HepG2 (cell line): ENCODE measurements around the gene FOSL2. TPM values are rescaled to one million over a fixed set of nuclear protein-coding genes. Genes with fewer than 3 reads are reported as not detected.

Experiments
- AGO1 ChIP-seq: fragments of 200-400 bp; formaldehyde crosslinking; IDR thresholded peaks from 2 replicates; pipeline ENCODE4 v1.6.1; 2017; ENCODE audit warnings: mild to moderate bottlenecking, low read depth, low read length, moderate library complexity; ENCODE audit not compliant: poor library complexity, severe bottlenecking
- GPN1 ChIP-seq: sonication (generic); formaldehyde crosslinking; IDR thresholded peaks from 2 replicates; pipeline ENCODE4 v1.5.1; 2020; ENCODE audit warnings: missing genetic modification reagents, borderline replicate concordance
- HOXD1 ChIP-seq: sonication (generic); formaldehyde crosslinking; IDR thresholded peaks from 2 replicates; pipeline ENCODE4 v1.5.0; 2020; ENCODE audit warnings: missing genetic modification reagents
- IKZF1 ChIP-seq: fragments of 450-650 bp; IDR thresholded peaks from 2 replicates; pipeline ENCODE4 v1.7.1; 2016
- KLF15 ChIP-seq: sonication (generic); formaldehyde crosslinking; IDR thresholded peaks from 2 replicates; pipeline ENCODE4 v1.8.1; 2023; ENCODE audit warnings: borderline replicate concordance, mild to moderate bottlenecking, inconsistent platforms, missing genetic modification reagents, mixed read lengths
- MBNL3 ChIP-seq: fragments of 250-450 bp; sonication (Bioruptor Pico); conservative IDR thresholded peaks from 2 replicates; pipeline ENCODE4 v1.8.0; 2022; ENCODE audit warnings: mild to moderate bottlenecking, inconsistent platforms
- MTF1 ChIP-seq: sonication (generic); formaldehyde crosslinking; IDR thresholded peaks from 2 replicates; pipeline ENCODE4 v1.5.0; 2020; ENCODE audit warnings: missing genetic modification reagents
- NCOA1 ChIP-seq: sonication (generic); formaldehyde crosslinking; IDR thresholded peaks from 2 replicates; pipeline ENCODE4 v1.9.0; 2021; ENCODE audit warnings: missing genetic modification reagents
- PLRG1 ChIP-seq: fragments of 450-650 bp; conservative IDR thresholded peaks from 2 replicates; pipeline ENCODE4 v1.6.1; 2016
- SRY ChIP-seq: sonication (generic); formaldehyde crosslinking; IDR thresholded peaks from 2 replicates; pipeline ENCODE4 v1.8.0; 2022; ENCODE audit warnings: mild to moderate bottlenecking, missing genetic modification reagents
- TBX2 ChIP-seq: sonication (generic); formaldehyde crosslinking; IDR thresholded peaks from 2 replicates; pipeline ENCODE4 v1.5.0; 2020; ENCODE audit warnings: missing genetic modification reagents, mild to moderate bottlenecking, borderline replicate concordance
- ZKSCAN5 ChIP-seq: sonication (generic); formaldehyde crosslinking; IDR thresholded peaks from 2 replicates; pipeline ENCODE4 v1.5.1; 2020; ENCODE audit warnings: mild to moderate bottlenecking, missing genetic modification reagents
- ZNF24 ChIP-seq: fragments of 450-650 bp; IDR thresholded peaks from 2 replicates; pipeline ENCODE4 v1.6.1; 2017; ENCODE audit warnings: antibody characterized with exemption, mild to moderate bottlenecking
- ZNF282 ChIP-seq: fragments of 450-650 bp; IDR thresholded peaks from 2 replicates; pipeline ENCODE4 v1.6.1; 2018; ENCODE audit not compliant: partially characterized antibody
- ZNF30 ChIP-seq: sonication (generic); formaldehyde crosslinking; IDR thresholded peaks from 2 replicates; pipeline ENCODE4 v1.5.0; 2020; ENCODE audit warnings: mild to moderate bottlenecking, missing genetic modification reagents
- ZNF563 ChIP-seq: sonication (generic); formaldehyde crosslinking; IDR thresholded peaks from 2 replicates; pipeline ENCODE4 v1.8.0; 2022; ENCODE audit warnings: mild to moderate bottlenecking, moderate library complexity, missing genetic modification reagents
- ZNF790 ChIP-seq: sonication (generic); formaldehyde crosslinking; IDR thresholded peaks from 2 replicates; pipeline ENCODE4 v1.8.0; 2022; ENCODE audit warnings: missing genetic modification reagents, mild to moderate bottlenecking, borderline replicate concordance
- polyA plus RNA-seq, 8 experiments: library from polyadenylated mRNA; depleted of rRNA in 3 of 8; stranded (reverse) in 7 of 8; unstranded in 1 of 8; fragments of >200 nt; fragmentation: Illumina TruSeq in 4 of 8; extraction: Trizol in 4 of 8; gene quantifications; 2 replicates each; pipeline versions ENCODE4 v1.2.1 to v1.2.3, GENCODE V29; 2011 to 2016; ENCODE audit warnings: low read depth in 4 of 8, missing spikeins in 1 of 8, mixed read lengths in 1 of 8; ENCODE audit not compliant: insufficient read depth in 1 of 8
- total RNA-seq, 5 experiments: library from RNA; depleted of rRNA; stranded (reverse); fragments of >200 nt; fragmentation: Illumina TruSeq; extraction: Trizol; gene quantifications; 2 replicates each; pipeline ENCODE4 v1.2.3, GENCODE V29; 2016; ENCODE audit warnings: low read depth in 1 of 5
- TF ChIP-seq, protein P1 (sequence below): sonication (generic); formaldehyde crosslinking; IDR thresholded peaks from 2 replicates; pipeline ENCODE4 v1.4.0; 2020; ENCODE audit warnings: mild to moderate bottlenecking, missing genetic modification reagents
- TF ChIP-seq, protein P2 (sequence below): sonication (generic); formaldehyde crosslinking; IDR thresholded peaks from 2 replicates; pipeline ENCODE4 v1.5.1; 2020; ENCODE audit warnings: mild to moderate bottlenecking, missing genetic modification reagents, moderate library complexity
- TF ChIP-seq, protein P3 (sequence below): sonication (generic); formaldehyde crosslinking; IDR thresholded peaks from 2 replicates; pipeline ENCODE4 v1.4.0; 2020; ENCODE audit warnings: missing genetic modification reagents
- TF ChIP-seq, protein P4 (sequence below): sonication (generic); formaldehyde crosslinking; IDR thresholded peaks from 2 replicates; pipeline ENCODE4 v1.9.0; 2022; ENCODE audit warnings: missing genetic modification reagents, mild to moderate bottlenecking, borderline replicate concordance

The FOSL2 gene
- total and polyA plus RNA-seq, 2 of the 13 experiments (the other 11 are each of a cell fraction or from before 2014, with no cell fraction given), result 3.4 to 18.1 TPM

DNA sequence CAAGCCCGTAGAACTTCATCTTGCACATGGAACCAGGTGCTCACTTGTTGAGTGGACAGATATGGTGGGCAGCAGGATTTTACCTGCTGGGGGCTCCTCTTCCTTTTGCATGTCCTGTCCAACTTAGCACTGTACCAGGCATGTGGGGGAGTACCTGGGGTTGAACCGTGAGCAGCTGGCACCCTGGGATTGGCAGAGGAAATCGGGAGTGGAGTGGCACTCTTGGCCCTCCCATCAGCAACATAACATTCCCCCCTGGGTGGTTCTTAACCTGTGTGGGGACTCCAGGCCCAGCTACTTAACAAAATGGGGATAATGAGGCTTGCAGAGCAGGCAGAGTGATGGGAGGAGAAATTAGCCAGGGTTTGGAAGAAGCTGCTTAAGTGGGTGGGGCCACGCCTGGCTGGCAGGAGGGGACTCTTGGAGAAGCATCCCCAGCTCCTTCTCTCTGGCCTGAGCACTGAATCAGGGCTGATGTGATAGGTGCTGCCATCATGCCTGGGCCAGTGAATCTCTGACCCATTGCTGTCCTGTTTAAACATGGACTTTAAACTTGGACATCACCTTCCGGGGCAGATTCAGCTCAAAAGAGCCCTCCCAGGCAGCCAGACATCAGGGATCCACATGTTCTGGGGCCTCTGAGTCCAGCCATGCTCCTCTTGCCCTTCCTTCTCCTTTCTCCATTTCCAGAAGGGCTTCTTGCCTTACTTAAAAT, 15.5 kb downstream of the FOSL2 start (continued):
- TF ChIP-seq, protein P1, sequence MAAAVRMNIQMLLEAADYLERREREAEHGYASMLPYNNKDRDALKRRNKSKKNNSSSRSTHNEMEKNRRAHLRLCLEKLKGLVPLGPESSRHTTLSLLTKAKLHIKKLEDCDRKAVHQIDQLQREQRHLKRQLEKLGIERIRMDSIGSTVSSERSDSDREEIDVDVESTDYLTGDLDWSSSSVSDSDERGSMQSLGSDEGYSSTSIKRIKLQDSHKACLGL (CRISPR knock-in tag), result no peak
- TF ChIP-seq, protein P2, sequence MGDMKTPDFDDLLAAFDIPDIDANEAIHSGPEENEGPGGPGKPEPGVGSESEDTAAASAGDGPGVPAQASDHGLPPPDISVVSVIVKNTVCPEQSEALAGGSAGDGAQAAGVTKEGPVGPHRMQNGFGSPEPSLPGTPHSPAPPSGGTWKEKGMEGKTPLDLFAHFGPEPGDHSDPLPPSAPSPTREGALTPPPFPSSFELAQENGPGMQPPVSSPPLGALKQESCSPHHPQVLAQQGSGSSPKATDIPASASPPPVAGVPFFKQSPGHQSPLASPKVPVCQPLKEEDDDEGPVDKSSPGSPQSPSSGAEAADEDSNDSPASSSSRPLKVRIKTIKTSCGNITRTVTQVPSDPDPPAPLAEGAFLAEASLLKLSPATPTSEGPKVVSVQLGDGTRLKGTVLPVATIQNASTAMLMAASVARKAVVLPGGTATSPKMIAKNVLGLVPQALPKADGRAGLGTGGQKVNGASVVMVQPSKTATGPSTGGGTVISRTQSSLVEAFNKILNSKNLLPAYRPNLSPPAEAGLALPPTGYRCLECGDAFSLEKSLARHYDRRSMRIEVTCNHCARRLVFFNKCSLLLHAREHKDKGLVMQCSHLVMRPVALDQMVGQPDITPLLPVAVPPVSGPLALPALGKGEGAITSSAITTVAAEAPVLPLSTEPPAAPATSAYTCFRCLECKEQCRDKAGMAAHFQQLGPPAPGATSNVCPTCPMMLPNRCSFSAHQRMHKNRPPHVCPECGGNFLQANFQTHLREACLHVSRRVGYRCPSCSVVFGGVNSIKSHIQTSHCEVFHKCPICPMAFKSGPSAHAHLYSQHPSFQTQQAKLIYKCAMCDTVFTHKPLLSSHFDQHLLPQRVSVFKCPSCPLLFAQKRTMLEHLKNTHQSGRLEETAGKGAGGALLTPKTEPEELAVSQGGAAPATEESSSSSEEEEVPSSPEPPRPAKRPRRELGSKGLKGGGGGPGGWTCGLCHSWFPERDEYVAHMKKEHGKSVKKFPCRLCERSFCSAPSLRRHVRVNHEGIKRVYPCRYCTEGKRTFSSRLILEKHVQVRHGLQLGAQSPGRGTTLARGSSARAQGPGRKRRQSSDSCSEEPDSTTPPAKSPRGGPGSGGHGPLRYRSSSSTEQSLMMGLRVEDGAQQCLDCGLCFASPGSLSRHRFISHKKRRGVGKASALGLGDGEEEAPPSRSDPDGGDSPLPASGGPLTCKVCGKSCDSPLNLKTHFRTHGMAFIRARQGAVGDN (CRISPR knock-in tag), result peak; percentile 67
- TF ChIP-seq NCOA1 (CRISPR knock-in tag) (no peak), SRY (no peak), ZNF30 (CRISPR knock-in tag) (peak; percentile 34; the same call in 1 of the 2 replicates), MBNL3 (CRISPR knock-in tag) (no peak), TBX2 (CRISPR knock-in tag) (0 out of 2 replicates have a peak, but pooled peaks have one; percentile 42), HOXD1 (CRISPR knock-in tag) (no peak), AGO1 (no peak), MTF1 (no peak), ZKSCAN5 (no peak), ZNF282 (no peak), ZNF563 (CRISPR knock-in tag) (no peak), ZNF790 (CRISPR knock-in tag) (no peak), KLF15 (CRISPR knock-in tag) (no peak), IKZF1 (no peak), PLRG1 (no peak), GPN1 (no peak), ZNF24 (no peak)
- TF ChIP-seq, protein P3, sequence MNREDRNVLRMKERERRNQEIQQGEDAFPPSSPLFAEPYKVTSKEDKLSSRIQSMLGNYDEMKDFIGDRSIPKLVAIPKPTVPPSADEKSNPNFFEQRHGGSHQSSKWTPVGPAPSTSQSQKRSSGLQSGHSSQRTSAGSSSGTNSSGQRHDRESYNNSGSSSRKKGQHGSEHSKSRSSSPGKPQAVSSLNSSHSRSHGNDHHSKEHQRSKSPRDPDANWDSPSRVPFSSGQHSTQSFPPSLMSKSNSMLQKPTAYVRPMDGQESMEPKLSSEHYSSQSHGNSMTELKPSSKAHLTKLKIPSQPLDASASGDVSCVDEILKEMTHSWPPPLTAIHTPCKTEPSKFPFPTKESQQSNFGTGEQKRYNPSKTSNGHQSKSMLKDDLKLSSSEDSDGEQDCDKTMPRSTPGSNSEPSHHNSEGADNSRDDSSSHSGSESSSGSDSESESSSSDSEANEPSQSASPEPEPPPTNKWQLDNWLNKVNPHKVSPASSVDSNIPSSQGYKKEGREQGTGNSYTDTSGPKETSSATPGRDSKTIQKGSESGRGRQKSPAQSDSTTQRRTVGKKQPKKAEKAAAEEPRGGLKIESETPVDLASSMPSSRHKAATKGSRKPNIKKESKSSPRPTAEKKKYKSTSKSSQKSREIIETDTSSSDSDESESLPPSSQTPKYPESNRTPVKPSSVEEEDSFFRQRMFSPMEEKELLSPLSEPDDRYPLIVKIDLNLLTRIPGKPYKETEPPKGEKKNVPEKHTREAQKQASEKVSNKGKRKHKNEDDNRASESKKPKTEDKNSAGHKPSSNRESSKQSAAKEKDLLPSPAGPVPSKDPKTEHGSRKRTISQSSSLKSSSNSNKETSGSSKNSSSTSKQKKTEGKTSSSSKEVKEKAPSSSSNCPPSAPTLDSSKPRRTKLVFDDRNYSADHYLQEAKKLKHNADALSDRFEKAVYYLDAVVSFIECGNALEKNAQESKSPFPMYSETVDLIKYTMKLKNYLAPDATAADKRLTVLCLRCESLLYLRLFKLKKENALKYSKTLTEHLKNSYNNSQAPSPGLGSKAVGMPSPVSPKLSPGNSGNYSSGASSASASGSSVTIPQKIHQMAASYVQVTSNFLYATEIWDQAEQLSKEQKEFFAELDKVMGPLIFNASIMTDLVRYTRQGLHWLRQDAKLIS (CRISPR knock-in tag), result no peak
- TF ChIP-seq, protein P4, sequence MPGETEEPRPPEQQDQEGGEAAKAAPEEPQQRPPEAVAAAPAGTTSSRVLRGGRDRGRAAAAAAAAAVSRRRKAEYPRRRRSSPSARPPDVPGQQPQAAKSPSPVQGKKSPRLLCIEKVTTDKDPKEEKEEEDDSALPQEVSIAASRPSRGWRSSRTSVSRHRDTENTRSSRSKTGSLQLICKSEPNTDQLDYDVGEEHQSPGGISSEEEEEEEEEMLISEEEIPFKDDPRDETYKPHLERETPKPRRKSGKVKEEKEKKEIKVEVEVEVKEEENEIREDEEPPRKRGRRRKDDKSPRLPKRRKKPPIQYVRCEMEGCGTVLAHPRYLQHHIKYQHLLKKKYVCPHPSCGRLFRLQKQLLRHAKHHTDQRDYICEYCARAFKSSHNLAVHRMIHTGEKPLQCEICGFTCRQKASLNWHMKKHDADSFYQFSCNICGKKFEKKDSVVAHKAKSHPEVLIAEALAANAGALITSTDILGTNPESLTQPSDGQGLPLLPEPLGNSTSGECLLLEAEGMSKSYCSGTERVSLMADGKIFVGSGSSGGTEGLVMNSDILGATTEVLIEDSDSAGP (CRISPR knock-in tag), result no peak
